SK-N-MC (cell line): ENCODE data around the gene AUNIP.

Experiments used
- DNase-seq: peaks from one replicate; pipeline ENCODE4 v3.0.0-alpha.2; 2011; ENCODE audit warnings: low read depth, low spot score
- H3K27ac ChIP-seq: fragments of 200-600 bp; sonication (generic); 2 replicates; pipeline ENCODE4 v1.5.1; 2016; ENCODE audit warnings: mixed run types
- H3K36me3 ChIP-seq: fragments of 200-600 bp; sonication (generic); 2 replicates; pipeline ENCODE4 v1.6.1; 2017; ENCODE audit warnings: antibody characterized with exemption, low read length, mixed read lengths; ENCODE audit not compliant: insufficient read depth
- H3K4me3 ChIP-seq: fragments of 200-600 bp; sonication (generic); 2 replicates; pipeline ENCODE4 v1.5.1; 2016
- H3K9ac ChIP-seq: fragments of 200-600 bp; sonication (generic); 2 replicates; pipeline ENCODE4 v1.8.0; 2017; ENCODE audit warnings: mixed run types, mixed read lengths; ENCODE audit not compliant: insufficient read length
- H3K9me3 ChIP-seq: fragments of 200-600 bp; sonication (generic); 2 replicates; pipeline ENCODE4 v1.6.1; 2017; ENCODE audit warnings: low read depth, mild to moderate bottlenecking, antibody characterized with exemption, low read length, moderate library complexity, mixed read lengths
- EZH2 ChIP-seq: fragments of 200-600 bp; sonication (generic); IDR thresholded peaks from one replicate; pipeline ENCODE4 v1.6.1; 2017; ENCODE audit warnings: antibody characterized with exemption
- FOXP2 ChIP-seq: optimal IDR thresholded peaks from 2 replicates; pipeline ENCODE3; 2011; ENCODE audit warnings: mild to moderate bottlenecking, moderate library complexity; ENCODE audit not compliant: insufficient read depth; ENCODE audit errors: extremely low read length, control extremely low read depth
- POLR2AphosphoS5 ChIP-seq: IDR thresholded peaks from 2 replicates; pipeline ENCODE4 v1.6.1; 2012; ENCODE audit warnings: mild to moderate bottlenecking, low read depth, low read length, borderline replicate concordance

The AUNIP gene

GRCh38 chr1:25787760-25788166, 71.5 kb downstream of the AUNIP start:
- Histone ChIP-seq H3K4me3 (no peak overlapping the region), H3K9me3 (no peaks in the 10 kb centered on the region), H3K9ac (no peak overlapping the region), H3K27ac (no peak overlapping the region), H3K36me3 (no peaks in the 10 kb centered on the region)
- DNase-seq: no peak
- TF ChIP-seq EZH2 (no peak), FOXP2 (no peak), POLR2AphosphoS5 (no peak)

GRCh38 chr1:25786887-25787759, 72.1 kb downstream of the AUNIP start:
- no peak overlapping the region for H3K27ac ChIP-seq

GRCh38 chr1:25785333-25786067, 73.8 kb downstream of the AUNIP start:
- no peaks in the 10 kb centered on the region for H3K9me3 ChIP-seq
- no peak for DNase-seq
- H3K4me3 ChIP-seq: no peak overlapping the region
- H3K9ac ChIP-seq: no peak overlapping the region
- TF ChIP-seq FOXP2: no peak
- TF ChIP-seq POLR2AphosphoS5: no peak
- no peak for TF ChIP-seq EZH2
- no peaks in the 10 kb centered on the region for H3K36me3 ChIP-seq
- H3K27ac ChIP-seq: no peak overlapping the region

More at GRCh38 chr1:25786887-25787759, 72.1 kb downstream of the AUNIP start:
- DNase-seq: no peak
- Histone ChIP-seq H3K9ac (no peak overlapping the region), H3K4me3 (no peak overlapping the region), H3K36me3 (no peaks in the 10 kb centered on the region), H3K9me3 (no peaks in the 10 kb centered on the region)
- TF ChIP-seq EZH2 (no peak), FOXP2 (no peak), POLR2AphosphoS5 (no peak)

GRCh38 chr1:25784575-25785051, 74.6 kb downstream of the AUNIP start:
- H3K4me3 ChIP-seq: no peak overlapping the region
- no peaks in the 10 kb centered on the region for H3K9me3 ChIP-seq
- H3K9ac ChIP-seq: no peak overlapping the region
- no peaks in the 10 kb centered on the region for H3K36me3 ChIP-seq
- DNase-seq: no peak
- no peak overlapping the region for H3K27ac ChIP-seq
- TF ChIP-seq FOXP2 (no peak), POLR2AphosphoS5 (no peak), EZH2 (no peak)
